ENCODE measurements around the gene VSNL1. TPM values are rescaled to one million over a fixed set of nuclear protein-coding genes. Genes with fewer than 3 reads are reported as not detected.
"Not testable (repeated sequence)": the region's sequence is repeated elsewhere in the genome, so short reads cannot be mapped to it uniquely, and the experiment has no call there.

The VSNL1 gene
- total RNA-seq, 1 donor from 2014 or later = not detected

GRCh38 chr2:17558878-17559277 is 18.4 kb downstream of the VSNL1 start:
- no peak overlapping the region for H3K27ac Mint-ChIP-seq (ENCODE audit: unreplicated experiment)
- TF ChIP-seq, protein P1, sequence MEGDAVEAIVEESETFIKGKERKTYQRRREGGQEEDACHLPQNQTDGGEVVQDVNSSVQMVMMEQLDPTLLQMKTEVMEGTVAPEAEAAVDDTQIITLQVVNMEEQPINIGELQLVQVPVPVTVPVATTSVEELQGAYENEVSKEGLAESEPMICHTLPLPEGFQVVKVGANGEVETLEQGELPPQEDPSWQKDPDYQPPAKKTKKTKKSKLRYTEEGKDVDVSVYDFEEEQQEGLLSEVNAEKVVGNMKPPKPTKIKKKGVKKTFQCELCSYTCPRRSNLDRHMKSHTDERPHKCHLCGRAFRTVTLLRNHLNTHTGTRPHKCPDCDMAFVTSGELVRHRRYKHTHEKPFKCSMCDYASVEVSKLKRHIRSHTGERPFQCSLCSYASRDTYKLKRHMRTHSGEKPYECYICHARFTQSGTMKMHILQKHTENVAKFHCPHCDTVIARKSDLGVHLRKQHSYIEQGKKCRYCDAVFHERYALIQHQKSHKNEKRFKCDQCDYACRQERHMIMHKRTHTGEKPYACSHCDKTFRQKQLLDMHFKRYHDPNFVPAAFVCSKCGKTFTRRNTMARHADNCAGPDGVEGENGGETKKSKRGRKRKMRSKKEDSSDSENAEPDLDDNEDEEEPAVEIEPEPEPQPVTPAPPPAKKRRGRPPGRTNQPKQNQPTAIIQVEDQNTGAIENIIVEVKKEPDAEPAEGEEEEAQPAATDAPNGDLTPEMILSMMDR (IDR thresholded peaks at IDR 0.05) = no peak
- H3K27me3 Mint-ChIP-seq (ENCODE audit: low read depth) = peaks cover 48% of the 10 kb centered on the region
- no peaks in the 10 kb centered on the region for H3K9me3 Mint-ChIP-seq (ENCODE audit: low read depth)
- H3K4me3 Mint-ChIP-seq (ENCODE audit: unreplicated experiment) = no peak overlapping the region
- no peaks in the 10 kb centered on the region for H3K36me3 Mint-ChIP-seq (ENCODE audit: low read depth)
- H3K4me1 Mint-ChIP-seq (ENCODE audit: low read depth) = no peaks in the 10 kb centered on the region
- no peak for DNase-seq (ENCODE audit: low spot score)

- not testable (repeated sequence) for H3K36me3 Mint-ChIP-seq (ENCODE audit: low read depth); H3K9me3 Mint-ChIP-seq (ENCODE audit: low read depth); H3K4me3 Mint-ChIP-seq (ENCODE audit: unreplicated experiment); H3K27ac Mint-ChIP-seq (ENCODE audit: unreplicated experiment); DNase-seq (ENCODE audit: low spot score); H3K4me1 Mint-ChIP-seq (ENCODE audit: low read depth)
- peaks cover 27% of the 10 kb centered on the region for H3K27me3 Mint-ChIP-seq (ENCODE audit: low read depth)
These were observed 25.2 kb downstream of the VSNL1 start for GRCh38 chr2:17565726-17566125.

DNA sequence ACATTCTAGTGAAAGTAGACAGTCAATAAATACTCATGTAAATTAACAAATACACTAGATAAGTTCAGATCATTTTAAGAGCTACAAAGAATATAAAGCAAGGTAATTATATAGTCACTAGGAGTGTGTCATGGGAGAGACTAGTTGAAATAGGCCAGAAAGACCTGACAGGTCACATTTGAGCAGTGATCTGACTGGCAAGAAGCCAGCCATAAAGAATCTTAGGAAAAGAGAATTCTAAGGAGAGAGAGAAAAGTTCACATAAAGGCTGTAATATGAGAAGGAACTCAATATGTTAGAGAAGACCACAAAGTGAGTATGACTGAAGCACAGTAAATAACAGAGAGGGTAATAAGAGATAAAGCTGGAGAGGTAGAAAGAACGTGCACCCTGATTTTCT is 31.2 kb downstream of the VSNL1 start:
- no peaks in the 10 kb centered on the region for H3K9me3 Mint-ChIP-seq (ENCODE audit: low read depth)
- H3K4me1 Mint-ChIP-seq (ENCODE audit: low read depth) = no peaks in the 10 kb centered on the region
- TF ChIP-seq, protein P1 (IDR thresholded peaks at IDR 0.05) = no peak
- peaks cover 33% of the 10 kb centered on the region for H3K27me3 Mint-ChIP-seq (ENCODE audit: low read depth)
- H3K4me3 Mint-ChIP-seq (ENCODE audit: unreplicated experiment) = no peak overlapping the region
- no peaks in the 10 kb centered on the region for H3K36me3 Mint-ChIP-seq (ENCODE audit: low read depth)
- no peak overlapping the region for H3K27ac Mint-ChIP-seq (ENCODE audit: unreplicated experiment)
- no peak for DNase-seq (ENCODE audit: low spot score)

DNA sequence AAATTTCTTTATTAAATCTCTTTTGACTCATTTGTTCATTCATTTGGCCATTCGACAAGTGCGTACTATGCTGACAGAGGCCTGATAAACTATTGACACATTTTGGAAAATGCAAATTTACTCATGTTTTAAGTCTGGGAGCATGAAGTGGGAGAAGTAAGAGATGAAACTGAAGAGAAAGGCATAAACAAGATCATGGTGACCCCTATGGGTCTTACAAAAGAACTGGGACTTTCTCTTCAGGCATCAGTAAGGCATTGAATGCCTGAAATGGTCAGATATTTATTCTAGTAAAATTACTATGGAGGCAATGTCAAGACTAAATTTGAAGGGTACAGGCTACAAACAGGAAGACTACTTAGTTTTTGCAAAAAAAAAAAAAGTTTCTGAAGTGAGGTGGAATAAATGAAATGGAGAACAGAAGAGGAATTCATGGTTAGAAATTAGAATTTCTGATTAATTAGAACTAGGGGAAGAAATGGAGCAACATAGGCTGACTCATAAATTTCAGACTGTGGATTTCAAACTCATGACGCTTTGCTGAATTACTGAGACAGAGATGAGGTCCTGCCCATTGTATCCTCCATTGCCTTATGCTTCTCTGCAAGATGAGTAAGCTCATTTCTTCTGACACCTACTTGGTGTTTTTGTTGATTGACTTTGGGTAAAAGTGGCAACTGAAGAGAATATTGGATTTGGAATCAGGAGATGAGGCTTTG is 32.7 kb downstream of the VSNL1 start:
- H3K9me3 Mint-ChIP-seq (ENCODE audit: low read depth) = no peaks in the 10 kb centered on the region
- H3K27me3 Mint-ChIP-seq (ENCODE audit: low read depth) = peaks cover 36% of the 10 kb centered on the region
- no peak for DNase-seq (ENCODE audit: low spot score)
- no peaks in the 10 kb centered on the region for H3K4me1 Mint-ChIP-seq (ENCODE audit: low read depth)
- no peak overlapping the region for H3K27ac Mint-ChIP-seq (ENCODE audit: unreplicated experiment)
- no peak overlapping the region for H3K4me3 Mint-ChIP-seq (ENCODE audit: unreplicated experiment)
- TF ChIP-seq, protein P1 (IDR thresholded peaks at IDR 0.05) = peak; percentile 42
- no peaks in the 10 kb centered on the region for H3K36me3 Mint-ChIP-seq (ENCODE audit: low read depth)

- Mint-ChIP-seq H3K4me3 (ENCODE audit: unreplicated experiment) (no peak overlapping the region), H3K27ac (ENCODE audit: unreplicated experiment) (no peak overlapping the region), H3K36me3 (ENCODE audit: low read depth) (no peaks in the 10 kb centered on the region), H3K9me3 (ENCODE audit: low read depth) (no peaks in the 10 kb centered on the region), H3K27me3 (ENCODE audit: low read depth) (peaks cover 36% of the 10 kb centered on the region), H3K4me1 (ENCODE audit: low read depth) (no peaks in the 10 kb centered on the region)
- no peak for DNase-seq (ENCODE audit: low spot score)
- TF ChIP-seq, protein P1 (IDR thresholded peaks at IDR 0.05) = no peak
These were observed 33.3 kb downstream of the VSNL1 start for GRCh38 chr2:17573804-17574175.
